ENCODE data around the gene ZFP92.

ZFP92 gene

GRCh38 chrX:153441296-153441695, 30.0 kb downstream of the ZFP92 start:
- Histone ChIP-seq H3K27ac (no peak overlapping the region), H3K4me3 (no peak overlapping the region)
- TF ChIP-seq CTCF (IDR thresholded peaks at IDR 0.05) = no peak
- DNase-seq (ENCODE audit: low spot score) = no peak

- Histone ChIP-seq H3K27ac (no peak overlapping the region), H3K4me3 (no peak overlapping the region)
- no peak for DNase-seq (ENCODE audit: low spot score)
- TF ChIP-seq CTCF (IDR thresholded peaks at IDR 0.05) = no peak
Observed at GRCh38 chrX:153441981-153442380, 30.7 kb downstream of the ZFP92 start.

GRCh38 chrX:153442463-153442862, 31.2 kb downstream of the ZFP92 start:
- no peak for DNase-seq (ENCODE audit: low spot score)
- no peak for TF ChIP-seq CTCF (IDR thresholded peaks at IDR 0.05)
- H3K27ac ChIP-seq = no peak overlapping the region

GRCh38 chrX:153443476-153444332, 32.4 kb downstream of the ZFP92 start:
- no peak for DNase-seq (ENCODE audit: low spot score)
- no peak for TF ChIP-seq CTCF (IDR thresholded peaks at IDR 0.05)
- H3K27ac ChIP-seq = no peak overlapping the region
- H3K4me3 ChIP-seq = no peak overlapping the region

More at GRCh38 chrX:153442463-153442862, 31.2 kb downstream of the ZFP92 start:
- no peak overlapping the region for H3K4me3 ChIP-seq

GRCh38 chrX:153444333-153445011, 33.2 kb downstream of the ZFP92 start:
- no peak overlapping the region for H3K27ac ChIP-seq
- H3K4me3 ChIP-seq = no peak overlapping the region
- TF ChIP-seq CTCF (IDR thresholded peaks at IDR 0.05) = no peak
- DNase-seq (ENCODE audit: low spot score) = no peak

GRCh38 chrX:153445106-153445855, 34.0 kb downstream of the ZFP92 start:
- no peak for TF ChIP-seq CTCF (IDR thresholded peaks at IDR 0.05)
- no peak for DNase-seq (ENCODE audit: low spot score)
- no peak overlapping the region for H3K4me3 ChIP-seq
- no peak overlapping the region for H3K27ac ChIP-seq
